OCI-LY7 (cell line): ENCODE measurements around the gene RNF215. TPM values are rescaled to one million over a fixed set of nuclear protein-coding genes. Genes with fewer than 3 reads are reported as not detected.

Experiments
- BruUV-seq: library from RNA; stranded (reverse); fragments of 400-500 nt; replicated peaks from 2 replicates; lab custom pipeline; 2021; lab: Mats Ljungman, UMichigan
- CTCF ChIA-PET: fragments of 300-600 bp; sonication (Branson Sonifier 250); formaldehyde crosslinking; loops from one replicate; lab custom pipeline; 2022; ENCODE audit warnings: antibody characterized with exemption; ENCODE audit not compliant: unreplicated experiment; lab: Charles Lee
- POLR2A ChIA-PET: fragments of 300-600 bp; sonication (Branson Sonifier 250); formaldehyde crosslinking; loops from one replicate; lab custom pipeline; 2022; ENCODE audit warnings: antibody characterized with exemption; lab: Charles Lee
- DNase-seq: peaks from one replicate; pipeline ENCODE4 v3.0.0-alpha.2; 2015; ENCODE audit warnings: low spot score
- H2AFZ ChIP-seq: fragments of 200-600 bp; sonication (generic), shearing (Covaris generic); 2 replicates; pipeline ENCODE4 v1.6.1; 2014; ENCODE audit warnings: mild to moderate bottlenecking, antibody characterized with exemption, low read length, moderate library complexity
- H3K27ac ChIP-seq: fragments of 200-600 bp; sonication (generic); 2 replicates; pipeline ENCODE4 v1.5.1; 2014; ENCODE audit warnings: mixed run types, low read depth, mild to moderate bottlenecking, moderate library complexity, low read length, inconsistent platforms; ENCODE audit not compliant: poor library complexity, severe bottlenecking
- H3K36me3 ChIP-seq: fragments of 200-600 bp; sonication (generic); 2 replicates; pipeline ENCODE4 v1.6.1; 2014; ENCODE audit warnings: mild to moderate bottlenecking, antibody characterized with exemption, low read length, moderate library complexity, mixed read lengths; ENCODE audit not compliant: insufficient read depth
- H3K4me1 ChIP-seq: fragments of 200-600 bp; sonication (generic); 2 replicates; pipeline ENCODE4 v1.5.1; 2014; ENCODE audit warnings: mild to moderate bottlenecking, low read length; ENCODE audit not compliant: insufficient read depth, poor library complexity, severe bottlenecking
- H3K4me2 ChIP-seq: fragments of 200-600 bp; sonication (generic); 2 replicates; pipeline ENCODE4 v1.6.1; 2014; ENCODE audit warnings: mild to moderate bottlenecking, low read length
- H3K4me3 ChIP-seq: fragments of 200-600 bp; sonication (generic); 2 replicates; pipeline ENCODE4 v1.5.1; 2014; ENCODE audit warnings: mild to moderate bottlenecking, low read depth, low read length; ENCODE audit not compliant: poor library complexity, severe bottlenecking
- H3K79me2 ChIP-seq: fragments of 200-600 bp; sonication (generic); 2 replicates; pipeline ENCODE4 v1.6.1; 2016; ENCODE audit warnings: low read depth, mild to moderate bottlenecking, low read length, moderate library complexity, mixed read lengths; ENCODE audit not compliant: insufficient read depth
- H3K9me2 ChIP-seq: fragments of 200-600 bp; sonication (generic); 2 replicates; pipeline ENCODE4 v1.6.1; 2016; ENCODE audit warnings: mild to moderate bottlenecking, low read length, mixed read lengths; ENCODE audit not compliant: insufficient read depth
- H3K9me3 ChIP-seq: fragments of 200-600 bp; sonication (generic); 2 replicates; pipeline ENCODE4 v1.6.1; 2014; ENCODE audit warnings: mild to moderate bottlenecking, mixed run types, low read length, mixed read lengths
- H4K20me1 ChIP-seq: fragments of 200-600 bp; sonication (generic); 2 replicates; pipeline ENCODE4 v1.6.1; 2014; ENCODE audit warnings: mild to moderate bottlenecking, antibody characterized with exemption, low read length, moderate library complexity, mixed read lengths; ENCODE audit not compliant: insufficient read depth
- CTCF ChIP-seq: fragments of 200-600 bp; sonication (generic); conservative IDR thresholded peaks from 2 replicates; pipeline ENCODE4 v1.5.1; 2014; ENCODE audit warnings: mild to moderate bottlenecking, antibody characterized with exemption, low read length, moderate library complexity, mixed read lengths
- EZH2phosphoT487 ChIP-seq: fragments of 200-600 bp; sonication (generic); IDR thresholded peaks from 2 replicates; pipeline ENCODE4 v1.6.1; 2018; ENCODE audit warnings: low read depth, borderline replicate concordance, mild to moderate bottlenecking, mixed run types, antibody characterized with exemption, low read length, moderate library complexity, mixed read lengths
- intact Hi-C: fragments of 100-400 bp; cut with micrococcal nuclease; formaldehyde crosslinking; loops from one replicate; pipeline ENCODE4 v1.10.0; 2022; ENCODE audit not compliant: unreplicated experiment
- total RNA-seq, 2 experiments: library from RNA; depleted of rRNA in 1 of 2; stranded (reverse); fragments of >200 nt in 1 of 2; shearing (Covaris generic) in 1 of 2; gene quantifications; 2 replicates each; pipeline ENCODE4 v1.2.3, GENCODE V29; 2014 to 2022

Gene RNF215
- total RNA-seq, 2 experiments from 2014 or later = 8.0 to 13.8 TPM

GRCh38 chr22:30425616-30426387 is 38.6 kb upstream of the RNF215 start, which contains the start of gene MTFP1:
Gene MTFP1, plus strand, starts transcription at chr22:30425768. Its CDS starts 112 bp downstream, at chr22:30425880.
- H3K9me2 ChIP-seq = no peaks in the 10 kb centered on the region
- peak within 1 kb of the TSS; percentile 85 for H2AFZ ChIP-seq
- TF ChIP-seq EZH2phosphoT487 (no peak), CTCF (no peak)
- H3K4me2 ChIP-seq = peak within 1 kb of the TSS; percentile 99
- TSS peak; percentile 60 for BruUV-seq
- ChIA-PET POLR2A (interaction anchor here (0.6 to 5.5 kb wide), 6 partner anchors 10 to 191 kb away, joined by 3 to 48 read pairs (median 11); no protein-coding TSS in a partner anchor), CTCF (interaction anchor here (0.6 to 1.3 kb wide), 2 partner anchors 138 to 681 kb away, joined by 3 to 5 read pairs; partner anchors contain the start of gene SELENOM)
- H3K79me2 ChIP-seq = peaks cover 45% of the 10 kb centered on the region; the same call in 1 of the 2 replicates
- H4K20me1 ChIP-seq = no peaks in the 10 kb centered on the region
- H3K4me1 ChIP-seq = peaks cover 35% of the 10 kb centered on the region
- peak within 1 kb of the TSS; percentile 93 for H3K4me3 ChIP-seq
- H3K36me3 ChIP-seq = peaks cover 42% of the 10 kb centered on the region
- intact Hi-C loops = loop anchor here (1.0 to 10.0 kb wide), 3 partner anchors 9 to 1161 kb away; partner anchors contain the start of genes AP1B1, EWSR1 and RHBDD3
- peak; percentile 76 for DNase-seq
- peak within 1 kb of the TSS; percentile 75 for H3K27ac ChIP-seq
- H3K9me3 ChIP-seq = no peaks in the 10 kb centered on the region

- intact Hi-C loops = loop anchor here (10.0 kb wide), 2 partner anchors 1040 to 1160 kb away; partner anchors contain the start of genes AP1B1, EWSR1 and RHBDD3
- peaks cover 47% of the 10 kb centered on the region for H3K36me3 ChIP-seq
- H3K4me2 ChIP-seq = peak overlapping the region; percentile 99
- TF ChIP-seq EZH2phosphoT487 (no peak), CTCF (no peak)
- peaks cover 35% of the 10 kb centered on the region for H3K4me1 ChIP-seq
- H3K4me3 ChIP-seq = peak overlapping the region; percentile 93
- no peaks in the 10 kb centered on the region for H3K9me3 ChIP-seq
- no TSS peak for BruUV-seq
- H2AFZ ChIP-seq = peak overlapping the region; percentile 85
- H3K27ac ChIP-seq = peak overlapping the region; percentile 75
- no peak for DNase-seq
- CTCF ChIA-PET = interaction anchor here (1.5 to 2.1 kb wide), 2 partner anchors 34 to 137 kb away, joined by 5 read pairs; no protein-coding TSS in a partner anchor
- no peaks in the 10 kb centered on the region for H4K20me1 ChIP-seq
- POLR2A ChIA-PET = interaction anchor here (0.6 to 5.5 kb wide), 7 partner anchors 10 to 193 kb away, joined by 3 to 48 read pairs (median 7); no protein-coding TSS in a partner anchor
- peaks cover 45% of the 10 kb centered on the region; the same call in 1 of the 2 replicates for H3K79me2 ChIP-seq
- H3K9me2 ChIP-seq = no peaks in the 10 kb centered on the region
These were observed 38.1 kb upstream of the RNF215 start for GRCh38 chr22:30425327-30425615.
